OCI-LY7 (cell line): ENCODE measurements around the gene SAP130.

Experiments used
- EZH2phosphoT487 ChIP-seq: fragments of 200-600 bp; sonication (generic); IDR thresholded peaks from 2 replicates; pipeline ENCODE4 v1.6.1; 2018; ENCODE audit warnings: low read depth, borderline replicate concordance, mild to moderate bottlenecking, mixed run types, antibody characterized with exemption, low read length, moderate library complexity, mixed read lengths
- TF ChIP-seq, protein P1 (sequence below): fragments of 200-600 bp; sonication (generic); conservative IDR thresholded peaks from 2 replicates; pipeline ENCODE4 v1.5.1; 2014; ENCODE audit warnings: mild to moderate bottlenecking, antibody characterized with exemption, low read length, moderate library complexity, mixed read lengths

DNA sequence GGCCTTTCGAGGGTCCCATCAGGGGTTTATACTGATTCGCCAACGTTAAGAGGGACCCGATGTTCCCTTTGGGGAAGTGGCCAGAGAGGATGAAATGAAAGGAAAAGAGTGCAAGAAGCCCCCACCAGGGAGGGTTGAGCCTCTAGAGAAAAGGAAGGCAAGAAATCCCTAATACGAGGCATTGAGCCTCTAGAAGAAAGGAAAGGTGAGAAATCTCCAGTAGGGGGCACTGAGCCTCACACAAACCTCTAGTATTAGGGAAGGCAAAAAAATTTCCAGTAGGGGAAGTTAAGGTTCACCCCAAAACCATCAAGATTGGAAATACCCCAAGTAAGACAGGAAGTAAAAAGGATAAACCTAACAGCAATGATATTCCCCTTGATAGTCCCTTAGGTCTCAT lies 9.8 kb upstream of the SAP130 start:
- TF ChIP-seq, protein P1, sequence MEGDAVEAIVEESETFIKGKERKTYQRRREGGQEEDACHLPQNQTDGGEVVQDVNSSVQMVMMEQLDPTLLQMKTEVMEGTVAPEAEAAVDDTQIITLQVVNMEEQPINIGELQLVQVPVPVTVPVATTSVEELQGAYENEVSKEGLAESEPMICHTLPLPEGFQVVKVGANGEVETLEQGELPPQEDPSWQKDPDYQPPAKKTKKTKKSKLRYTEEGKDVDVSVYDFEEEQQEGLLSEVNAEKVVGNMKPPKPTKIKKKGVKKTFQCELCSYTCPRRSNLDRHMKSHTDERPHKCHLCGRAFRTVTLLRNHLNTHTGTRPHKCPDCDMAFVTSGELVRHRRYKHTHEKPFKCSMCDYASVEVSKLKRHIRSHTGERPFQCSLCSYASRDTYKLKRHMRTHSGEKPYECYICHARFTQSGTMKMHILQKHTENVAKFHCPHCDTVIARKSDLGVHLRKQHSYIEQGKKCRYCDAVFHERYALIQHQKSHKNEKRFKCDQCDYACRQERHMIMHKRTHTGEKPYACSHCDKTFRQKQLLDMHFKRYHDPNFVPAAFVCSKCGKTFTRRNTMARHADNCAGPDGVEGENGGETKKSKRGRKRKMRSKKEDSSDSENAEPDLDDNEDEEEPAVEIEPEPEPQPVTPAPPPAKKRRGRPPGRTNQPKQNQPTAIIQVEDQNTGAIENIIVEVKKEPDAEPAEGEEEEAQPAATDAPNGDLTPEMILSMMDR: peak; percentile 58
- no peak for TF ChIP-seq EZH2phosphoT487
